Kidney glomerular epithelial cell (primary cell): ENCODE measurements around the gene TBC1D12.
A peak's percentile ranks its signal among the peaks of the same experiment; 100 is the strongest.

Experiments used
- DNase-seq: peaks from one replicate; lab custom pipeline; 2025; lab: John Stamatoyannopoulos, UW

Gene TBC1D12

GRCh38 chr10:94407668-94408067, 5.3 kb downstream of the TBC1D12 start:
- no peak for DNase-seq

- DNase-seq: no peak
Measured at GRCh38 chr10:94409021-94409657, 6.8 kb downstream of the TBC1D12 start.

GRCh38 chr10:94411304-94411703, 9.0 kb downstream of the TBC1D12 start:
- DNase-seq: no peak

- DNase-seq: no peak
Measured at GRCh38 chr10:94412449-94412848, 10.1 kb downstream of the TBC1D12 start.

- DNase-seq: no peak
Measured at GRCh38 chr10:94413361-94413760, 11.0 kb downstream of the TBC1D12 start.

GRCh38 chr10:94416896-94417295, 14.6 kb downstream of the TBC1D12 start:
- DNase-seq: no peak

GRCh38 chr10:94417321-94417720, 15.0 kb downstream of the TBC1D12 start:
- no peak for DNase-seq

GRCh38 chr10:94420516-94420915, 18.2 kb downstream of the TBC1D12 start:
- no peak for DNase-seq

GRCh38 chr10:94420998-94421528, 18.7 kb downstream of the TBC1D12 start:
- DNase-seq: no peak

- no peak for DNase-seq
Measured at GRCh38 chr10:94423627-94424026, 21.3 kb downstream of the TBC1D12 start.

- DNase-seq: no peak
Measured at GRCh38 chr10:94424714-94425337, 22.5 kb downstream of the TBC1D12 start.

- DNase-seq: no peak
Measured at GRCh38 chr10:94425942-94426341, 23.6 kb downstream of the TBC1D12 start.

GRCh38 chr10:94427166-94427565, 24.8 kb downstream of the TBC1D12 start:
- DNase-seq: no peak

- DNase-seq: peak; percentile 49
Measured at GRCh38 chr10:94428766-94429707, 26.7 kb downstream of the TBC1D12 start.

- DNase-seq: no peak
Measured at GRCh38 chr10:94430701-94431100, 28.4 kb downstream of the TBC1D12 start.

GRCh38 chr10:94432443-94432842, 30.1 kb downstream of the TBC1D12 start:
- DNase-seq: no peak

- no peak for DNase-seq
Measured at GRCh38 chr10:94439275-94439861, 37.0 kb downstream of the TBC1D12 start.

- no peak for DNase-seq
Measured at GRCh38 chr10:94440096-94440495, 37.8 kb downstream of the TBC1D12 start.

- no peak for DNase-seq
Measured at GRCh38 chr10:94443047-94443446, 40.7 kb downstream of the TBC1D12 start.

GRCh38 chr10:94443549-94443948, 41.2 kb downstream of the TBC1D12 start:
- no peak for DNase-seq

- no peak for DNase-seq
Measured at GRCh38 chr10:94450782-94451181, 48.4 kb downstream of the TBC1D12 start.

- DNase-seq: no peak
Measured at GRCh38 chr10:94451883-94452519, 49.7 kb downstream of the TBC1D12 start.
